ENCODE results near the gene SETD2. TPM values are rescaled to one million over a fixed set of nuclear protein-coding genes. Genes with fewer than 3 reads are reported as not detected.
"Not testable (repeated sequence)": the region's sequence is repeated elsewhere in the genome, so short reads cannot be mapped to it uniquely, and the experiment has no call there.

SETD2 gene
- total RNA-seq, 1 donor, result 45.3 TPM

GRCh38 chr3:47193871-47194859 lies 30.3 kb upstream of the SETD2 start:
- TF ChIP-seq, protein P1, sequence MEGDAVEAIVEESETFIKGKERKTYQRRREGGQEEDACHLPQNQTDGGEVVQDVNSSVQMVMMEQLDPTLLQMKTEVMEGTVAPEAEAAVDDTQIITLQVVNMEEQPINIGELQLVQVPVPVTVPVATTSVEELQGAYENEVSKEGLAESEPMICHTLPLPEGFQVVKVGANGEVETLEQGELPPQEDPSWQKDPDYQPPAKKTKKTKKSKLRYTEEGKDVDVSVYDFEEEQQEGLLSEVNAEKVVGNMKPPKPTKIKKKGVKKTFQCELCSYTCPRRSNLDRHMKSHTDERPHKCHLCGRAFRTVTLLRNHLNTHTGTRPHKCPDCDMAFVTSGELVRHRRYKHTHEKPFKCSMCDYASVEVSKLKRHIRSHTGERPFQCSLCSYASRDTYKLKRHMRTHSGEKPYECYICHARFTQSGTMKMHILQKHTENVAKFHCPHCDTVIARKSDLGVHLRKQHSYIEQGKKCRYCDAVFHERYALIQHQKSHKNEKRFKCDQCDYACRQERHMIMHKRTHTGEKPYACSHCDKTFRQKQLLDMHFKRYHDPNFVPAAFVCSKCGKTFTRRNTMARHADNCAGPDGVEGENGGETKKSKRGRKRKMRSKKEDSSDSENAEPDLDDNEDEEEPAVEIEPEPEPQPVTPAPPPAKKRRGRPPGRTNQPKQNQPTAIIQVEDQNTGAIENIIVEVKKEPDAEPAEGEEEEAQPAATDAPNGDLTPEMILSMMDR (IDR thresholded peaks at IDR 0.05; ENCODE audit: insufficient read depth, low read depth, low read length), result no peak
- peak; percentile 51 for DNase-seq (ENCODE audit: low read depth)
- no peak overlapping the region for H3K4me3 ChIP-seq (ENCODE audit: low read depth, low read length)

DNA sequence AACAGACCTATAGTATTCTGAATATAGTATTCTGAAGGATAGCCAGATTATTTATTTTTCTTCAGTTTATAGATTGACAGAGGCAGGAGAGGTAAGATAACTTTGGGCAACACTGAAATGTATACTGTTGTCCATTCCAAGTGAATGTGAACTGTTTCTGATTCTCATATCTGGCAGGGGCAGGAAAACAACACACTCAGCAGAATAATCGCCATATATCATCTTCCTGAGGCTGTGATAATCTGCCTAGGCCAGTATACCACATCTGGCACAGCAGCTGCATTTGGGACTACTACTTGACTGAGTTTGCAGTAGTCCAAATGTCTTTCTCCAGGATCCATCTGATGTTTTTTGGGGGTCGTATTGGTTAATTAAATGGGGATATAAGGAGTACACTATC lies 22.4 kb upstream of the SETD2 start:
- H3K4me3 ChIP-seq (ENCODE audit: low read depth, low read length), result no peak overlapping the region
- DNase-seq (ENCODE audit: low read depth), result no peak
- TF ChIP-seq, protein P1 (IDR thresholded peaks at IDR 0.05; ENCODE audit: insufficient read depth, low read depth, low read length), result no peak

- not testable (repeated sequence) for H3K4me3 ChIP-seq (ENCODE audit: low read depth, low read length); DNase-seq (ENCODE audit: low read depth)
Measured at GRCh38 chr3:47181685-47182084, 17.8 kb upstream of the SETD2 start.

DNA sequence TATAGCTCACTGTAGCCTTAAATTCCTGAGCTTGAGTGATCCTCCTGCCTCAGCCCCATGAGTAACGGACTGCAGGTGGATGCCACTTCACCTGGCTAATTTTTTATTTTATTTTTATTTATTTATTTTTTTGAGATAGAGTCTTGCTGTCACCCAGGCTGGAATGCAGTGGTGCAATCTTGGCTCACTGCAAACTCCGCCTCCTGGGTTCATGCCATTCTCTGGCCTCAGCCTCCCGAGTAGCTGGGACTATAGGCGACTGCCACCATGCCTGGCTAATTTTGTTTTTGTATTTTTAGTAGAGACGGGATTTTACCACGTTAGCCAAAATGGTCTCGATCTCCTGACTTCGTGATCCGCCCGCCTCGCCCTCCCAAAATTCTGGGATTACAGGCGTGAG lies 16.1 kb upstream of the SETD2 start:
- not testable (repeated sequence) for H3K4me3 ChIP-seq (ENCODE audit: low read depth, low read length); DNase-seq (ENCODE audit: low read depth)

- TF ChIP-seq, protein P1 (IDR thresholded peaks at IDR 0.05; ENCODE audit: insufficient read depth, low read depth, low read length), result no peak
- DNase-seq (ENCODE audit: low read depth), result no peak
- H3K4me3 ChIP-seq (ENCODE audit: low read depth, low read length), result no peak overlapping the region
Measured at GRCh38 chr3:47176582-47176981, 12.7 kb upstream of the SETD2 start.

GRCh38 chr3:47163169-47164006 lies 525 bp downstream of the SETD2 start:
- TF ChIP-seq, protein P1 (IDR thresholded peaks at IDR 0.05; ENCODE audit: insufficient read depth, low read depth, low read length), result no peak
- peak; percentile 57 for DNase-seq (ENCODE audit: low read depth)
- H3K4me3 ChIP-seq (ENCODE audit: low read depth, low read length), result peak overlapping the region; percentile 91

DNA sequence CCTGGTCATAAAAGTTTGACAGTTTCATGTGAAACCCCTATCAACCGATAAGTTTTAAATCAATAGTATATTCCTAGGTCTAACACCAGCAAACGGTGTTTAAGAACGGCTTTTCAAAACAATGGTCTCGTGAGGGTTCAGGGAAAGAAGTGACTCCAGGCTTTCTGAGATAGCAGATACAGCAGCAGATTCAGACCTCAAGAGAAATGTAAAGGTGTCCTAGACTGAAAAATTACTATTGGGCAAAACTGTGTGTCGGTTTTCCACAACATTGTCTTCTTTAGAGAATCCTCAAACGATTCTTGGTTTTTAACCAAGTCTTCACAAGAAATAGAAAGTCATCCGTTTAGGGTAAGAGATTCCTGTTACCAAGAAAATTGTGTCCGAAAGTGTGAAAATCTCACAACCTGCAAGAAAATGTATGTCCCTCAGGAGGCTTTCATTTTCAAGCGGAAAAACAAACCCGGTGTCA lies 1.2 kb downstream of the SETD2 start:
- TF ChIP-seq, protein P1 (IDR thresholded peaks at IDR 0.05; ENCODE audit: insufficient read depth, low read depth, low read length), result no peak
- peak; percentile 42 for DNase-seq (ENCODE audit: low read depth)
- peak overlapping the region; percentile 91 for H3K4me3 ChIP-seq (ENCODE audit: low read depth, low read length)
